HCT116 (cell line): ENCODE results near the gene C3AR1. TPM values are rescaled to one million over a fixed set of nuclear protein-coding genes. Genes with fewer than 3 reads are reported as not detected.

ENCODE experiments used
- ATAC-seq: fragments of 200-7000 bp; cut with Tn5 transposase; 2 replicates; pipeline ENCODE4 v1.9.1; 2020; ENCODE audit warnings: mild to moderate bottlenecking, moderate library complexity
- BruUV-seq: library from RNA; stranded (reverse); fragments of 400-500 nt; replicated peaks from 2 replicates; lab custom pipeline; 2021; lab: Mats Ljungman, UMichigan
- CTCF ChIA-PET: fragments of 300-600 bp; sonication (Branson Sonifier 250); formaldehyde crosslinking; loops from one replicate; lab custom pipeline; 2021; ENCODE audit warnings: antibody characterized with exemption; lab: Charles Lee
- POLR2A ChIA-PET: fragments of 300-600, 350-600 bp; sonication (Branson Sonifier 250); formaldehyde crosslinking; loops from one replicate; lab custom pipeline; 2021; ENCODE audit warnings: antibody characterized with exemption; lab: Charles Lee
- RAD21 ChIA-PET, 2 experiments: fragments of 300-600 bp; sonication (Branson Sonifier 250); formaldehyde crosslinking; loops; one replicate each; lab custom pipeline; 2023; ENCODE audit warnings: low total read pairs in 2 of 2; ENCODE audit not compliant: uncharacterized antibody in 2 of 2, unreplicated experiment in 2 of 2, low non-redundant PET in 1 of 2; lab: Charles Lee
- DNase-seq: peaks from one replicate; pipeline ENCODE4 v3.0.0-alpha.2; 2010; ENCODE audit warnings: low read depth, low spot score
- H2AFZ ChIP-seq: fragments of 200-600 bp; shearing (Covaris generic), sonication (generic); 2 replicates; pipeline ENCODE4 v1.6.1; 2017; ENCODE audit warnings: low read depth, mixed run types, mixed read lengths, antibody characterized with exemption, low read length; ENCODE audit not compliant: poor library complexity, severe bottlenecking
- H3K27ac ChIP-seq: 2 replicates; pipeline ENCODE4 v1.5.1; 2012; ENCODE audit warnings: low read depth, low read length
- H3K27me3 ChIP-seq: fragments of 200-600 bp; sonication (generic); 2 replicates; pipeline ENCODE4 v1.6.1; 2016; ENCODE audit warnings: mixed run types, low read length, mixed read lengths; ENCODE audit not compliant: insufficient read depth
- H3K36me3 ChIP-seq, 2 experiments: fragments of 200-500 bp in 1 of 2; fragments of 200-600 bp in 1 of 2; sonication (Bioruptor generic) in 1 of 2; sonication (generic) in 1 of 2; 2 replicates each; pipeline versions ENCODE4 v1.5.1 to v1.6.1; 2014 to 2016; ENCODE audit warnings: low read length in 2 of 2, inconsistent platforms in 1 of 2, mixed read lengths in 1 of 2, mixed run types in 1 of 2; ENCODE audit not compliant: insufficient read depth in 2 of 2, control insufficient read depth in 1 of 2
- H3K4me1 ChIP-seq, 2 experiments: fragments of 200-600 bp in 1 of 2; sonication (generic) in 1 of 2; 2 replicates each; pipeline versions ENCODE4 v1.5.1 to v1.6.1; 2012 to 2017; ENCODE audit warnings: low read length in 2 of 2, inconsistent platforms in 1 of 2, mild to moderate bottlenecking in 1 of 2, mixed read lengths in 1 of 2, mixed run types in 1 of 2, moderate library complexity in 1 of 2; ENCODE audit not compliant: insufficient read depth in 2 of 2, control insufficient read depth in 1 of 2
- H3K4me2 ChIP-seq: fragments of 200-600 bp; sonication (generic); 2 replicates; pipeline ENCODE4 v1.6.1; 2017; ENCODE audit warnings: mixed run types, low read length, mixed read lengths
- H3K4me3 ChIP-seq, 2 experiments: fragments of 200-600 bp in 1 of 2; sonication (generic) in 1 of 2; replicated peaks in 1 of 2; 2 replicates each; pipeline ENCODE4 v1.5.1; 2011 to 2016; ENCODE audit warnings: low read length in 2 of 2, control low read depth in 1 of 2, low read depth in 1 of 2, mild to moderate bottlenecking in 1 of 2, mixed read lengths in 1 of 2, mixed run types in 1 of 2
- H3K79me2 ChIP-seq: fragments of 200-600 bp; sonication (generic); 2 replicates; pipeline ENCODE4 v1.6.1; 2017; ENCODE audit warnings: mild to moderate bottlenecking, mixed run types, low read length, moderate library complexity, mixed read lengths; ENCODE audit not compliant: insufficient read depth
- H3K9ac ChIP-seq: fragments of 200-600 bp; sonication (generic); 2 replicates; pipeline ENCODE4 v1.6.1; 2016; ENCODE audit warnings: low read length, mixed read lengths
- H3K9me2 ChIP-seq: fragments of 200-600 bp; sonication (generic), shearing (Covaris generic); 2 replicates; pipeline ENCODE4 v1.6.1; 2017; ENCODE audit warnings: mixed run types, mild to moderate bottlenecking, moderate library complexity; ENCODE audit not compliant: insufficient read depth
- H3K9me3 ChIP-seq, 2 experiments: fragments of 200-500 bp in 1 of 2; fragments of 200-600 bp in 1 of 2; sonication (Bioruptor generic) in 1 of 2; sonication (generic) in 1 of 2; 2 replicates each; pipeline ENCODE4 v1.6.1; 2014 to 2017; ENCODE audit warnings: low read length in 2 of 2, mixed read lengths in 2 of 2, inconsistent platforms in 1 of 2, low read depth in 1 of 2, mild to moderate bottlenecking in 1 of 2, mixed run types in 1 of 2, moderate library complexity in 1 of 2; ENCODE audit not compliant: control insufficient read depth in 1 of 2, insufficient read depth in 1 of 2
- H4K20me1 ChIP-seq: fragments of 200-600 bp; sonication (generic), shearing (Covaris generic); 2 replicates; pipeline ENCODE4 v1.6.1; 2017; ENCODE audit warnings: mixed run types, mild to moderate bottlenecking, moderate library complexity; ENCODE audit not compliant: insufficient read depth
- ATF3 ChIP-seq: IDR thresholded peaks from 2 replicates; pipeline ENCODE4 v1.6.1; 2012
- CBX3 ChIP-seq: IDR thresholded peaks from 2 replicates; pipeline ENCODE4 v1.6.1; 2012; ENCODE audit warnings: low read depth
- CEBPB ChIP-seq: IDR thresholded peaks from 2 replicates; pipeline ENCODE4 v1.6.1; 2012; ENCODE audit warnings: low read depth
- CTCF ChIP-seq, 3 experiments: fragments of 200-600 bp in 1 of 3; sonication (generic) in 1 of 3; IDR thresholded peaks in 2 of 3; conservative IDR thresholded peaks in 1 of 3; 2 replicates each; pipeline ENCODE4 v1.5.1; 2012 to 2017; ENCODE audit warnings: low read depth in 2 of 3, low read length in 2 of 3, antibody characterized with exemption in 1 of 3, borderline replicate concordance in 1 of 3, control low read depth in 1 of 3, mild to moderate bottlenecking in 1 of 3, mixed read lengths in 1 of 3, mixed run types in 1 of 3, moderate library complexity in 1 of 3; ENCODE audit not compliant: insufficient read depth in 1 of 3
- ELF1 ChIP-seq: IDR thresholded peaks from 2 replicates; pipeline ENCODE4 v1.6.1; 2012; ENCODE audit warnings: low read depth, borderline replicate concordance
- FOSL1 ChIP-seq: IDR thresholded peaks from 2 replicates; pipeline ENCODE4 v1.6.1; 2012; ENCODE audit warnings: low read depth
- JUND ChIP-seq: IDR thresholded peaks from 2 replicates; pipeline ENCODE4 v1.6.1; 2012
- POLR2A ChIP-seq: IDR thresholded peaks from 2 replicates; pipeline ENCODE4 v1.7.0; 2011; ENCODE audit warnings: borderline replicate concordance; ENCODE audit not compliant: insufficient read depth, insufficient read length; ENCODE audit errors: extremely low read depth
- POLR2AphosphoS5 ChIP-seq: IDR thresholded peaks from 2 replicates; pipeline ENCODE4 v1.6.1; 2011; ENCODE audit warnings: mild to moderate bottlenecking, low read depth, low read length, moderate library complexity
- RAD21 ChIP-seq: IDR thresholded peaks from 2 replicates; pipeline ENCODE4 v1.6.1; 2012; ENCODE audit warnings: low read depth, mild to moderate bottlenecking
- SRF ChIP-seq: IDR thresholded peaks from 2 replicates; pipeline ENCODE4 v1.6.1; 2012; ENCODE audit warnings: low read depth
- YY1 ChIP-seq: IDR thresholded peaks from 2 replicates; pipeline ENCODE4 v1.6.1; 2011; ENCODE audit warnings: low read length, low read depth, moderate library complexity, mild to moderate bottlenecking; ENCODE audit not compliant: insufficient replicate concordance; ENCODE audit errors: extremely low read depth
- ZBTB33 ChIP-seq: IDR thresholded peaks from 2 replicates; pipeline ENCODE4 v1.6.1; 2011; ENCODE audit warnings: mild to moderate bottlenecking, low read length, moderate library complexity; ENCODE audit not compliant: insufficient replicate concordance; ENCODE audit errors: extremely low read depth
- ZFX ChIP-seq: fragments of 450-650 bp; IDR thresholded peaks from 2 replicates; pipeline ENCODE4 v1.6.1; 2017
- ZNF274 ChIP-seq: fragments of 200-500 bp; sonication (Bioruptor generic); IDR thresholded peaks from 2 replicates; pipeline ENCODE4 v1.6.1; 2014; ENCODE audit warnings: mild to moderate bottlenecking, low read depth, low read length, inconsistent platforms
- intact Hi-C: fragments of 100-400 bp; cut with micrococcal nuclease; formaldehyde crosslinking; loops from 2 replicates; pipeline ENCODE4 v1.10.0; 2022
- total RNA-seq: library from RNA; stranded (reverse); gene quantifications from one replicate; pipeline ENCODE4 v1.2.1, GENCODE V29; 2021; ENCODE audit not compliant: unreplicated experiment

The C3AR1 gene
- total RNA-seq, 1 experiment from 2014 or later = not detected

- ChIA-PET CTCF (no interaction called here), POLR2A (no interaction called here), RAD21 (no interaction called here)
- intact Hi-C loops = no loop called here
- peaks cover 16 to 23% of the 10 kb centered on the region in 2 experiments for H3K4me1 ChIP-seq
- no peak for DNase-seq
- no peaks in the 10 kb centered on the region for H3K27me3 ChIP-seq
- no peak overlapping the region for H2AFZ ChIP-seq
- no peak overlapping the region for H3K9ac ChIP-seq
- peaks cover 19 to 27% of the 10 kb centered on the region in 2 experiments; a peak in 2 of 4 replicates for H3K36me3 ChIP-seq
- no peaks in the 10 kb centered on the region for H3K9me3 ChIP-seq
- no peak overlapping the region for H3K4me2 ChIP-seq
- no peak for TF ChIP-seq POLR2AphosphoS5
- TF ChIP-seq CTCF (IDR thresholded peaks at IDR 0.05 in 2 of 3, conservative IDR thresholded peaks at IDR 0.05 in 1 of 3; ENCODE audit: borderline replicate concordance in 1 of 3, insufficient read depth in 1 of 3, low read depth in 2 of 3, low read length in 2 of 3) = no peak
- TF ChIP-seq SRF = no peak
- no peak for TF ChIP-seq CEBPB
- TF ChIP-seq FOSL1 = no peak
- no peak for TF ChIP-seq ATF3
- no peak for TF ChIP-seq ELF1
- no peak for TF ChIP-seq YY1
- no peak for TF ChIP-seq CBX3
- no peak for TF ChIP-seq RAD21
- TF ChIP-seq POLR2A = no peak
- no peak for TF ChIP-seq ZFX
- no peak for TF ChIP-seq JUND
- TF ChIP-seq ZBTB33 = no peak
- TF ChIP-seq ZNF274 = no peak
- no TSS peak for BruUV-seq
- peaks cover 17% of the 10 kb centered on the region; the same call in 1 of the 2 replicates for H3K79me2 ChIP-seq
- no peaks in the 10 kb centered on the region for H4K20me1 ChIP-seq
- ATAC-seq = no peak
- no peaks in the 10 kb centered on the region for H3K9me2 ChIP-seq
- no peak overlapping the region for H3K4me3 ChIP-seq
- no peak overlapping the region for H3K27ac ChIP-seq
Observed at GRCh38 chr12:8040791-8041190, 25.4 kb downstream of the C3AR1 start.
